Smooth muscle cell (in vitro differentiated cells): ENCODE measurements around the gene FAM83D. TPM values are rescaled to one million over a fixed set of nuclear protein-coding genes. Genes with fewer than 3 reads are reported as not detected.

Source experiments
- DNase-seq: peaks from one replicate; lab custom pipeline; 2025; ENCODE audit not compliant: unreplicated experiment; lab: John Stamatoyannopoulos, UW
- H2AFZ ChIP-seq: fragments of 200-600 bp; sonication (generic); 2 replicates; pipeline ENCODE4 v1.6.0; 2016; ENCODE audit warnings: antibody characterized with exemption, low read depth, mild to moderate bottlenecking
- H3F3A ChIP-seq: fragments of 200-600 bp; sonication (generic); 2 replicates; pipeline ENCODE4 v1.6.0; 2017; ENCODE audit warnings: antibody characterized with exemption, low read depth
- H3K27ac ChIP-seq: fragments of 200-600 bp; sonication (generic); 2 replicates; pipeline ENCODE4 v1.5.1; 2016; ENCODE audit warnings: low read depth, mild to moderate bottlenecking
- H3K27me3 ChIP-seq: fragments of 200-600 bp; sonication (generic); 2 replicates; pipeline ENCODE4 v1.6.1; 2016; ENCODE audit warnings: low read depth, mild to moderate bottlenecking
- H3K36me3 ChIP-seq: fragments of 200-600 bp; sonication (generic); 2 replicates; pipeline ENCODE4 v1.5.1; 2016; ENCODE audit warnings: low read depth
- H3K4me1 ChIP-seq: fragments of 200-600 bp; sonication (generic); 2 replicates; pipeline ENCODE4 v1.5.1; 2016; ENCODE audit warnings: low read depth
- H3K4me2 ChIP-seq: fragments of 200-600 bp; sonication (generic); 2 replicates; pipeline ENCODE4 v1.6.0; 2016; ENCODE audit warnings: mild to moderate bottlenecking
- H3K4me3 ChIP-seq: fragments of 200-600 bp; sonication (generic); 2 replicates; pipeline ENCODE4 v1.5.1; 2016; ENCODE audit warnings: mild to moderate bottlenecking
- H3K79me2 ChIP-seq: fragments of 200-600 bp; sonication (generic); 2 replicates; pipeline ENCODE4 v1.6.0; 2016; ENCODE audit warnings: low read depth, mild to moderate bottlenecking
- H3K9ac ChIP-seq: fragments of 200-600 bp; sonication (generic); 2 replicates; pipeline ENCODE4 v1.6.0; 2016; ENCODE audit warnings: low read depth
- H3K9me3 ChIP-seq: fragments of 200-600 bp; sonication (generic); replicated peaks from 2 replicates; pipeline ENCODE4 v1.5.1; 2016; ENCODE audit warnings: low read depth
- H4K20me1 ChIP-seq: fragments of 200-600 bp; sonication (generic); 2 replicates; pipeline ENCODE4 v1.6.0; 2016; ENCODE audit warnings: low read depth
- WGBS: methylation state at CpG from one replicate; pipeline ENCODE4 v1.1.7; 2016; ENCODE audit warnings: low lambda C conversion rate; 5-methylcytosine and 5-hydroxymethylcytosine counted together
- polyA plus RNA-seq: library from polyadenylated mRNA; unstranded; fragments of >200 nt; fragmentation: Nextera tagmentation; extraction: Ambion mirVana; gene quantifications from 2 replicates; pipeline ENCODE4 v1.2.1, GENCODE V29; 2016
- total RNA-seq: library from RNA; depleted of rRNA; stranded (reverse); fragments of >200 nt; gene quantifications from 2 replicates; pipeline ENCODE4 v1.2.3, GENCODE V29; 2014
- TF ChIP-seq, protein P1 (sequence below): fragments of 200-600 bp; sonication (generic); IDR thresholded peaks from 2 replicates; pipeline ENCODE4 v1.5.1; 2017; ENCODE audit warnings: borderline replicate concordance, mild to moderate bottlenecking, antibody characterized with exemption; ENCODE audit not compliant: insufficient read depth, poor library complexity, severe bottlenecking

FAM83D gene
- total and polyA plus RNA-seq, 2 experiments from 2014 or later, result 5.7 to 10.7 TPM

DNA sequence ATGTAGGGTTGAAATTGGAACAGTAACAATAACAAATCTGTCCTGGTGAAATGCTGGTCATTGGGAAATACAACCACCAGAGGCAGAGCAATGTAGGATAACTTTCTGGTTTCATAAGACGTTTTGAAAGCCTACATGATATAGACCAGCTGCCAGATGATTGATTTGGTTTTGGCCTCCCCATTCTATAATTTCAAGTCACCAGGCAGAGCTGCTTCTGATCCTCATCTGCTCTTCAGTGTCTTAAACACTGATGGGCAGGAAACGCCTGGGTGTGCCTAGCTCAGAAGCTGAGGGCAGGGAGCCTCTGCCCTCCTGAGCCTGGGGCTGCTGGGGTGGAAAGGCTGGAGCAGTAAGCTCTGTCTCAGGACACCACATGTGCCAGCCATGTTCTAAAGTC, 60.4 kb downstream of the FAM83D start:
- TF ChIP-seq, protein P1, sequence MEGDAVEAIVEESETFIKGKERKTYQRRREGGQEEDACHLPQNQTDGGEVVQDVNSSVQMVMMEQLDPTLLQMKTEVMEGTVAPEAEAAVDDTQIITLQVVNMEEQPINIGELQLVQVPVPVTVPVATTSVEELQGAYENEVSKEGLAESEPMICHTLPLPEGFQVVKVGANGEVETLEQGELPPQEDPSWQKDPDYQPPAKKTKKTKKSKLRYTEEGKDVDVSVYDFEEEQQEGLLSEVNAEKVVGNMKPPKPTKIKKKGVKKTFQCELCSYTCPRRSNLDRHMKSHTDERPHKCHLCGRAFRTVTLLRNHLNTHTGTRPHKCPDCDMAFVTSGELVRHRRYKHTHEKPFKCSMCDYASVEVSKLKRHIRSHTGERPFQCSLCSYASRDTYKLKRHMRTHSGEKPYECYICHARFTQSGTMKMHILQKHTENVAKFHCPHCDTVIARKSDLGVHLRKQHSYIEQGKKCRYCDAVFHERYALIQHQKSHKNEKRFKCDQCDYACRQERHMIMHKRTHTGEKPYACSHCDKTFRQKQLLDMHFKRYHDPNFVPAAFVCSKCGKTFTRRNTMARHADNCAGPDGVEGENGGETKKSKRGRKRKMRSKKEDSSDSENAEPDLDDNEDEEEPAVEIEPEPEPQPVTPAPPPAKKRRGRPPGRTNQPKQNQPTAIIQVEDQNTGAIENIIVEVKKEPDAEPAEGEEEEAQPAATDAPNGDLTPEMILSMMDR, result no peak
- DNase-seq, result no peak
- WGBS, result 88% methylated on average over 2 of the region's 2 CpGs
- peaks cover 7% of the 10 kb centered on the region for H3K4me1 ChIP-seq
- H3K9me3 ChIP-seq, result no peaks in the 10 kb centered on the region
- H3K79me2 ChIP-seq, result peaks cover 3% of the 10 kb centered on the region
- H3K9ac ChIP-seq, result no peak overlapping the region
- H3K27me3 ChIP-seq, result no peaks in the 10 kb centered on the region
- peaks cover 6% of the 10 kb centered on the region for H3F3A ChIP-seq
- peaks cover 31% of the 10 kb centered on the region for H4K20me1 ChIP-seq
- H3K27ac ChIP-seq, result no peak overlapping the region
- no peaks in the 10 kb centered on the region for H3K36me3 ChIP-seq
- no peak overlapping the region for H2AFZ ChIP-seq
- H3K4me2 ChIP-seq, result no peak overlapping the region
- no peak overlapping the region for H3K4me3 ChIP-seq

DNA sequence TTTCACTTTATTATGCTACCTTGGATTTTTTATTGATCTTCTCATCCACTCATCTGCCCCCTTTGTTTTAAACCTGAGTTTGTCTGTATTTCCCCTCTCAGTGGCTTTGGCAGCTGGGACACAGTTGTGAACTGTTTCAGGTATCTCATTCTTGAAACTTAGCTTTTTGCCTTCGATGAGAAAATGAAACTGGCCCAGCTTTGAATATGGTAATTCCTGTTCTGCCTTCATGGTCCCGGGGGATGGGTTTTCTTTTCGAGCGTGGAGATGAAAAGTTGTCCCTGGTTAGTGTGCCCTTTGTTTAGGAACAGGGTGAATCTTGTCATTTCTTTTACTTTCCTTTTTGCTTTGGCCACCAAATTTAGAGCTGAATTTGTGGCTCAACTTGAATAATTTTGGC, 61.6 kb downstream of the FAM83D start:
- no peak for DNase-seq

DNA sequence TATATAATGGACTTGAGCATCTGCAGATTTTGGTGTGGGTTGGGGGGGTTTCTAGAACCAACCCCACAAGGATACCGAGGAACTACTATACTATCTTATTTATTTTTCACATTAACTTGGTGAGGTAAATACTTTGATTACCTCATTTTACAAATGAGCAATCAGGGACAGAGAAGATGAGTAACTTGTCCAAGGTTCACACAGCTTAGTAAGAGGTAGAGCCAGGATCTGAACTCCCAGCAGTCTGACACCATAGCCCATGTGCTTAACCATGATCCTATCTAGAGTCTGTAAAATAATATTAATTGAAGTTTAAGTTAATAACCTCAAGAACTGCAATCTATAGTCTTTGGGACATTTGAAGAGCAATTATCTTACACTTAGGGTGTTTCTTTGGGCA, 64.5 kb downstream of the FAM83D start:
- Histone ChIP-seq H3K27me3 (no peaks in the 10 kb centered on the region), H3K4me3 (no peak overlapping the region), H3K9ac (no peak overlapping the region), H4K20me1 (peaks cover 13% of the 10 kb centered on the region), H3K4me1 (peaks cover 5% of the 10 kb centered on the region), H3K4me2 (no peak overlapping the region), H3F3A (peaks cover 4% of the 10 kb centered on the region), H3K9me3 (no peaks in the 10 kb centered on the region), H3K27ac (no peak overlapping the region), H2AFZ (no peak overlapping the region), H3K79me2 (no peaks in the 10 kb centered on the region), H3K36me3 (no peaks in the 10 kb centered on the region)
- no peak for DNase-seq
- 100% methylated on average over 1 of the region's 1 CpG for WGBS
- TF ChIP-seq, protein P1, result no peak

More for the DNA sequence above, 61.6 kb downstream of the FAM83D start:
- Histone ChIP-seq H3K9me3 (no peaks in the 10 kb centered on the region), H3K27me3 (no peaks in the 10 kb centered on the region), H3K79me2 (peaks cover 3% of the 10 kb centered on the region), H3K9ac (no peak overlapping the region), H3K36me3 (no peaks in the 10 kb centered on the region), H3F3A (peaks cover 6% of the 10 kb centered on the region), H3K4me2 (no peak overlapping the region), H2AFZ (no peak overlapping the region), H3K4me3 (no peak overlapping the region), H3K4me1 (peaks cover 7% of the 10 kb centered on the region), H3K27ac (no peak overlapping the region), H4K20me1 (peaks cover 26% of the 10 kb centered on the region)
- 88% methylated on average over 4 of the region's 4 CpGs for WGBS
- TF ChIP-seq, protein P1, result no peak
